Transverse colon (tissue), 3 donors: ENCODE results near the gene E2F4.

Experiments
- CTCF ChIP-seq, 5 experiments: fragments of 200-600 bp in 3 of 5; fragments of 450-650 bp in 2 of 5; sonication (generic) in 3 of 5; IDR thresholded peaks; 1 replicate in 2 of 5; 2 replicates in 3 of 5; pipeline ENCODE4 v1.5.1; 2016 to 2017; ENCODE audit warnings: antibody characterized with exemption in 5 of 5, inconsistent platforms in 3 of 5, mild to moderate bottlenecking in 2 of 5, moderate library complexity in 1 of 5
- EP300 ChIP-seq: sonication (generic); formaldehyde crosslinking; IDR thresholded peaks from one replicate; pipeline ENCODE4 v1.6.1; 2017; ENCODE audit warnings: antibody characterized with exemption, low read depth

GRCh38 chr16:67167588-67167987, 24.4 kb upstream of the E2F4 start:
- TF ChIP-seq CTCF (IDR thresholded peaks at IDR 0.05), result no peak
- no peak for TF ChIP-seq EP300
